GM12878 (cell line): Measurements from ENCODE around the gene ZNF281.
A peak's percentile ranks its signal among the peaks of the same experiment; 100 is the strongest.

Experiments used
- BHLHE40 ChIP-seq, 2 experiments: fragments of 450-650 bp in 1 of 2; IDR thresholded peaks; 2 replicates each; pipeline ENCODE4 v1.6.1; 2011 to 2017; ENCODE audit warnings: low read depth in 2 of 2, borderline replicate concordance in 1 of 2, improper control_type of control experiment in 1 of 2, low read length in 1 of 2, mild to moderate bottlenecking in 1 of 2
- CTCF ChIP-seq, 3 experiments: IDR thresholded peaks in 2 of 3; conservative IDR thresholded peaks in 1 of 3; 2 replicates each; pipeline ENCODE4 v1.5.1; 2011; ENCODE audit warnings: low read depth in 3 of 3, low read length in 3 of 3, mild to moderate bottlenecking in 3 of 3, control low read depth in 2 of 3, moderate library complexity in 2 of 3, inconsistent platforms in 1 of 3, mixed read lengths in 1 of 3; ENCODE audit not compliant: control insufficient read depth in 2 of 3, insufficient read depth in 1 of 3; ENCODE audit errors: extremely low read depth in 1 of 3

GRCh38 chr1:200437556-200438203, 27.8 kb upstream of the ZNF281 start:
- TF ChIP-seq CTCF (IDR thresholded peaks at IDR 0.05 in 2 of 3, conservative IDR thresholded peaks at IDR 0.05 in 1 of 3; ENCODE audit: control insufficient read depth in 2 of 3, extremely low read depth in 1 of 3, insufficient read depth in 1 of 3, low read depth in 3 of 3, low read length in 3 of 3): no peak
- TF ChIP-seq BHLHE40 (IDR thresholded peaks at IDR 0.05; ENCODE audit: borderline replicate concordance in 1 of 2, low read depth in 2 of 2, low read length in 1 of 2): 0 out of 4 replicates have a peak, but pooled peaks of 1 of the 2 experiments have one; percentile 30
